Adrenal gland (tissue), 12 donors: ENCODE results near the gene ODAD4. TPM values are rescaled to one million over a fixed set of nuclear protein-coding genes. Genes with fewer than 3 reads are reported as not detected.

ENCODE experiments used
- DNase-seq, 7 donors: peaks; one replicate each; pipeline ENCODE4 v3.0.0-alpha.2; 2019 to 2020
- H3K27ac ChIP-seq, 5 donors: fragments of 200-600 bp; sonication (generic) in 4 of 5; 1 replicate in 3 of 5; 2 replicates in 2 of 5; pipeline versions ENCODE4 v1.5.1 to v1.8.0; 2016 to 2020; ENCODE audit warnings: mild to moderate bottlenecking in 1 of 5
- H3K27me3 ChIP-seq: fragments of 200-600 bp; 2 replicates; pipeline ENCODE4 v1.8.0; 2021
- H3K36me3 ChIP-seq, 2 donors: fragments of 200-600 bp; replicated peaks in 1 of 2; 1 replicate in 1 of 2; 2 replicates in 1 of 2; pipeline versions ENCODE4 v1.5.1 to v1.8.0; 2018 to 2022
- H3K4me1 ChIP-seq, 2 donors: fragments of 200-600 bp; replicated peaks in 1 of 2; 1 replicate in 1 of 2; 2 replicates in 1 of 2; pipeline versions ENCODE4 v1.5.1 to v1.8.0; 2018 to 2021
- H3K4me3 ChIP-seq, 4 donors: fragments of 200-600 bp; sonication (generic) in 3 of 4; one replicate each; pipeline ENCODE4 v1.5.1; 2016 to 2018
- H3K9me3 ChIP-seq, 3 donors: fragments of 200-600 bp; sonication (generic) in 1 of 3; replicated peaks in 1 of 3; 1 replicate in 2 of 3; 2 replicates in 1 of 3; pipeline versions ENCODE4 v1.5.1 to v1.8.0; 2016 to 2021
- POLR2A ChIP-seq, 2 donors: fragments of 450-650 bp; IDR thresholded peaks; one replicate each; pipeline ENCODE4 v1.6.1; 2017; ENCODE audit warnings: antibody characterized with exemption in 2 of 2, mild to moderate bottlenecking in 2 of 2, moderate library complexity in 1 of 2
- WGBS, 4 donors: extraction: QIAGEN DNeasy Blood & Tissue Kit in 2 of 4; methylation state at CpG; one replicate each; pipeline versions ENCODE4 v1.1.5 to v1.1.7; 2013 to 2017; 5-methylcytosine and 5-hydroxymethylcytosine counted together
- intact Hi-C, 2 donors: fragments of 100-400 bp; cut with DNase I; formaldehyde crosslinking; loops; one replicate each; pipeline versions ENCODE4 v1.14.1 to v1.15.0; 2022 to 2023
- polyA plus RNA-seq, 3 donors: library from polyadenylated mRNA; stranded (reverse); fragments of 200-250 nt in 2 of 3; fragments of 350-450 nt in 1 of 3; fragmentation: Illumina TruSeq in 1 of 3; extraction: RNeasy Lipid Tissue Mini Kit (QIAGEN cat#74804) in 1 of 3; gene quantifications; one replicate each; pipeline ENCODE4 v1.2.3, GENCODE V29; 2013 to 2014
- total RNA-seq, 9 donors: library from RNA; depleted of rRNA in 4 of 9; stranded (reverse); fragments of >200 nt in 4 of 9; fragments of 120-200 nt in 1 of 9; fragmentation: NEBNext Ultra II Directional in 1 of 9; extraction: Animal tissue kit (Norgen Biotek cat#: 25700) in 1 of 9; gene quantifications; one replicate each; pipeline versions ENCODE4 v1.1.0 to v1.2.4, GENCODE V29; 2013 to 2023
- TF ChIP-seq, protein P1 (sequence below), 6 experiments: fragments of 450-650 bp in 4 of 6; fragments of 200-600 bp in 2 of 6; sonication (generic) in 1 of 6; IDR thresholded peaks; 1 replicate in 5 of 6; 2 replicates in 1 of 6; pipeline versions ENCODE4 v1.5.1 to v1.8.0; 2016 to 2021; ENCODE audit warnings: antibody characterized with exemption in 6 of 6, mild to moderate bottlenecking in 2 of 6, moderate library complexity in 1 of 6
- donor health status: healthy with polysubstance abuse.
- donor health status: Bipolar disorder and iron deficiency.
- donor health status: DM: yes; HTN: yes; CAD: no.
- donor health status: DM: no; HTN: no; CAD: no.
- donor health status: DM: no; HTN: no; CAD: no.
- donor health status: DM: yes; HTN: yes; CAD: no.

ODAD4 gene
- total and polyA plus RNA-seq, 12 donors, result 0.39 to 3.5 (median 0.61) TPM; not detected in 1

DNA sequence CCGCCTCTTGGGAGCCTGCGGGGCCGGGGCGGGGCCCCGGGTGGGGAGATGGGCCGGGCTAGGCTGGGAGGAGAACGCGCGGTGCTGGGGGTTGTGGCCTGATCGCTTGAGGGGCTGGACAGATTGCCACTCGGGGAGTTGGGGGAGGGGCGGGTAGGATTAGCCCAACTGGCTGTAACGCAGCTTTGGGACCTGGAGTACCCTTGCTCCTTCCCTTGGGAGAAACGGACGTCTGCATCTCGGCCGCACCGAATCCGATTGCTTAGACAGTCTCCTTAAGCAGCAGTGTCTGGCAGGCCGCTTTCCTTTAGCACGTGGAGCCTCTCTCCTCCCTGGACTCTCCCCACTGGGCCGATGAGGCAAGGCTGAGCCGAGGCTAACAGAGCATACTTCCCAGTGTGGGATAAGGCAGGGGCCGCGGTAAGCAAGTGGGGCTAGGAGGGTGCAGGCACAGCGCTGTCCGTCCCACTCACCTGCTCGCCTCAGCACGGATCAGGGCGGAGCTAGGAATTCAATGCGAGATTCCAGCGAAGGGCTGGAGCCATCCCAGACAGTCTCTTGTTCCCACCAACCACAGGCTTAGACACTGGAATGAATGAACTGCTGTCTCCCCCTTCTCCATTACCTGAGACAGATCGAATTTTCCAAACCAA, 11.1 kb upstream of the ODAD4 start:
- peak overlapping the region; percentile 15 to 97 (median 58) for H3K27ac ChIP-seq
- WGBS, 4 donors, result 4 to 11% (median 7%) methylated on average over 17 to 33 of the region's 33 CpGs
- no peaks in the 10 kb centered on the region for H3K36me3 ChIP-seq
- intact Hi-C loops, result no loop called here
- TF ChIP-seq, protein P1, sequence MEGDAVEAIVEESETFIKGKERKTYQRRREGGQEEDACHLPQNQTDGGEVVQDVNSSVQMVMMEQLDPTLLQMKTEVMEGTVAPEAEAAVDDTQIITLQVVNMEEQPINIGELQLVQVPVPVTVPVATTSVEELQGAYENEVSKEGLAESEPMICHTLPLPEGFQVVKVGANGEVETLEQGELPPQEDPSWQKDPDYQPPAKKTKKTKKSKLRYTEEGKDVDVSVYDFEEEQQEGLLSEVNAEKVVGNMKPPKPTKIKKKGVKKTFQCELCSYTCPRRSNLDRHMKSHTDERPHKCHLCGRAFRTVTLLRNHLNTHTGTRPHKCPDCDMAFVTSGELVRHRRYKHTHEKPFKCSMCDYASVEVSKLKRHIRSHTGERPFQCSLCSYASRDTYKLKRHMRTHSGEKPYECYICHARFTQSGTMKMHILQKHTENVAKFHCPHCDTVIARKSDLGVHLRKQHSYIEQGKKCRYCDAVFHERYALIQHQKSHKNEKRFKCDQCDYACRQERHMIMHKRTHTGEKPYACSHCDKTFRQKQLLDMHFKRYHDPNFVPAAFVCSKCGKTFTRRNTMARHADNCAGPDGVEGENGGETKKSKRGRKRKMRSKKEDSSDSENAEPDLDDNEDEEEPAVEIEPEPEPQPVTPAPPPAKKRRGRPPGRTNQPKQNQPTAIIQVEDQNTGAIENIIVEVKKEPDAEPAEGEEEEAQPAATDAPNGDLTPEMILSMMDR (IDR thresholded peaks at IDR 0.05), result no peak
- no peak for TF ChIP-seq POLR2A (IDR thresholded peaks at IDR 0.05)
- H3K9me3 ChIP-seq, result no peaks in the 10 kb centered on the region
- peak in 3 of 7 donors; percentile 72 to 85 (median 72) for DNase-seq
- no peaks in the 10 kb centered on the region for H3K27me3 ChIP-seq
- H3K4me1 ChIP-seq, result peaks cover 9 to 19% of the 10 kb centered on the region in 2 donors
- peak overlapping the region in 2 of 4 donors; percentile 83 to 99 for H3K4me3 ChIP-seq

DNA sequence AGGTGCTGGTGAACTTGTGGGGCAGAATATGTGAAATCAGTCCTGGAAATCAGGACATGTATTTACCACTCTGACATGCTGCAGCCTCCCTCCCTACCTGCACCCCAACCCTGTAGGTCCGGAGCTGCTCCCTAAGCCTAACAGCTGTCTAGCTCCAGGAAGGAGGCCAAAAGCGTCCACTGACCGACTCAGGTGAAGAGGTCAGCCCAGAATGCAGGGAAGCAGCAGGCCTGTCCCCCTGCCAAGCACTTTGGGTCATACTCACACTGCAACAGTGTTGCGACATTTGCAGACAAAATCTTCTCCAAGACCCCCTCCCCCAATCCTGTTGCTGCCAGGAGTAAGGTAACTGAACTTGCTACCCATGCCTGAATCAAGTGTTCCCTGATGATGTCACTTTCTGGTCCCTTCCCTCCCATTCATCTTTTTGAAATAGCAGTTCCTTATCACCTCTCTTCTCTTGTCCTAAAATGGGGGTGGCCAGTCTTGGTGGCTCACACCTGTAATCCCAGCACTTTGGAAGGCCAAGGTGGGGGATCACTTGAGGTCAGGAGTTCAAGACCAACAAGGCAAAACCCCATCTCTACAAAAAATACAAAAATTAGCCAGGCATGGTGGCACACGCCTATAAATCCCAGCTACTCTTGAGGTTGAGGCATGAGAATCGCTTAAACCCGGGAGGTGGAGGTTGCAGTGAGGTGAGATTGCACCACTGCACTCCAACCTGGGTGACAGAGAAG, 10.4 kb upstream of the ODAD4 start:
- Histone ChIP-seq H3K4me3 (no peak overlapping the region), H3K27ac (peak overlapping the region in 3 of 5 donors; percentile 58 to 97 (median 77)), H3K27me3 (no peaks in the 10 kb centered on the region), H3K4me1 (peaks cover 9 to 12% of the 10 kb centered on the region in 2 donors), H3K9me3 (no peaks in the 10 kb centered on the region), H3K36me3 (no peaks in the 10 kb centered on the region)
- intact Hi-C loops, result no loop called here
- 61 to 73% (median 68%) methylated on average over 5 to 7 of the region's 7 CpGs for WGBS, 4 donors
- peak; percentile 49 to 84 (median 66) for DNase-seq
- no peak for TF ChIP-seq POLR2A (IDR thresholded peaks at IDR 0.05)
- TF ChIP-seq, protein P1 (IDR thresholded peaks at IDR 0.05), result no peak

DNA sequence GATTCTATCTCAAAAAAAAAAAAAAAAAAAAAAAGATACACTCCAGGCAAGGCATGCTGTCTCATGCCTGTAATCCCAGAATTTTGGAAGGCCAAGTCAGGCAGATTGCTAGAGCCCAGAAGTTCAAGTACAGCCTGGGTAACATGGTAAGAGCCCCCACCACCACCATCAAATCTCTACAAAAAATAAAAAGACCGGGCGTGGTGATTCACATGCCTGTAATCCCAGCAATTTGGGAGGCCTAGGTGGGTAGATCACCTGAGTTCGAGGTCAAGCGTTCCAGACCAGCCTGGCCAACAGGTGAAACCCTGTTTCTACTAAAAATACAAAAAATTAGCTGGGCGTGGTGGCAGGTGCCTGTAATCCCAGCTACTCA, 9.8 kb upstream of the ODAD4 start:
- TF ChIP-seq, protein P1 (IDR thresholded peaks at IDR 0.05), result no peak
- no peak for TF ChIP-seq POLR2A (IDR thresholded peaks at IDR 0.05)
- H3K4me1 ChIP-seq, result peaks cover 8 to 9% of the 10 kb centered on the region in 2 donors
- no peaks in the 10 kb centered on the region for H3K36me3 ChIP-seq
- H3K4me3 ChIP-seq, result no peak overlapping the region
- no peak for DNase-seq
- intact Hi-C loops, result no loop called here
- H3K27ac ChIP-seq, result no peak overlapping the region
- no peaks in the 10 kb centered on the region for H3K9me3 ChIP-seq
- no peaks in the 10 kb centered on the region for H3K27me3 ChIP-seq
- 85 to 98% (median 90%) methylated on average over 4 to 5 of the region's 5 CpGs for WGBS, 4 donors

DNA sequence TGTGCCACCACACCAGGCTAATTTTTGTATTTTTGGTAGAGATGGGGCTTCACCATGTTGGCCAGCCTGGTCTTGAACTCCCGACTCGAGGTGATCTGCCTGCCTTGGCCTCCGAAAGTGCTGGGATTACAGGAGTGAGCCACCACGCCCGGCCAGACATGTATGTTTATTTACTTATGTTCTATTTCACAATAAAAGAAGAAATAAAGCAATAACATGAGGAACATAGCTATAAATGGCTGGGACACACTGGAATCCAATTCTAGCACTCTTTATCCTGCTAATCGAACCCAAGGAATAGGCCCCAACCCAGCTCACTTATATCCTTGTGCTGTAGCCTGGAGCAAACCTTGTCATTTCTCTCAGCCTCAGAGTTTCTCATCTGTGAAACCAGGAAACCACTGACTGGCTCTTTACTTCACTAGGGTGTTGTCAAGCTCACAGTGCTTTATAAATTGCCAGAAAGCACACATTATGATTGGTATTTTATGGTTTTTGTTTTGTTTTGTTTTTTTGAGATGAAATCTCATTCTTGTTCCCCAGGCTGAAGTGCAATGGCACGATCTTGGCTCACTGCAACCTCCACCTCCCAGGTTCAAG, 4.3 kb upstream of the ODAD4 start:
- H3K4me3 ChIP-seq, result no peak overlapping the region
- WGBS, 4 donors, result 87 to 93% (median 91%) methylated on average over 7 of the region's 7 CpGs
- H3K27me3 ChIP-seq, result no peaks in the 10 kb centered on the region
- no peaks in the 10 kb centered on the region for H3K36me3 ChIP-seq
- TF ChIP-seq POLR2A (IDR thresholded peaks at IDR 0.05), result no peak
- TF ChIP-seq, protein P1 (IDR thresholded peaks at IDR 0.05), result no peak
- peaks cover 5 to 7% of the 10 kb centered on the region in 2 donors for H3K4me1 ChIP-seq
- H3K27ac ChIP-seq, result no peak overlapping the region
- no peak for DNase-seq
- no peaks in the 10 kb centered on the region for H3K9me3 ChIP-seq
- intact Hi-C loops, result no loop called here
